Suppressor macrophage (primary cell): ENCODE measurements around the gene SETD2.

Experiments
- DNase-seq, 4 experiments: peaks; one replicate each; pipeline ENCODE4 v3.0.0-alpha.2; 2020 to 2022

SETD2 gene

DNA sequence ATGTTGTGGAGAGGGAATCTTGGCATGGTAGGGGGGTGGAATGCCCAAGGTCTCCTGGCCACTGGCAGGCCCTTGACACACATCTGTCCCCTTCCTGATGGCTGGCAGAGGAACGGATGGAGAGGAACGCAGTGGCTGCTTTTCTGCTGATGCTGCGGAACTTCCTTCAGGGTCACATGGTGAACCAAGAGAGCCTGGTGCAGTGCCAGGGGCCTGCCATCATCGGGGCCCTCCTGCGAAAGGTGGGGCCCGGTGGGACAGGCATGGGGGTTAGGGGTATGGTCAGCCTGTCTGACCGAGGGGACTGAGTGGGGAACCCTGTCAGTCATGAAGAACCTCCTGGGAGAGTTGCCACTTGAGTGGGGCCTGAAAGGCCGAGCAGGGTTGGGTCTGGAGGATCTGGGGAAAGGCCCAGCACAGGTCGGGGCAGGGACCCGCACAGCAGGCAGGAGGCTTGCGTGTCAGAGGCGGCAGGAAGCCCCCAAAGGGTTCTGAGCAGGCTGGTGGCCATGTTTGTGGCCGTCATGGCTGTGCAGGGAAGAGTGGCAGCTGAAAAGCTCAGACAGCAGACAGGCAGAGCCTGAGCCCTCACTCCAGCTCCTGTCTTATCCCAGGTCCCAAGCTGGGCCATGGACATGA is 166.3 kb downstream of the SETD2 start:
- peak in 2 of 4 experiments; percentile 31 to 41 for DNase-seq

DNA sequence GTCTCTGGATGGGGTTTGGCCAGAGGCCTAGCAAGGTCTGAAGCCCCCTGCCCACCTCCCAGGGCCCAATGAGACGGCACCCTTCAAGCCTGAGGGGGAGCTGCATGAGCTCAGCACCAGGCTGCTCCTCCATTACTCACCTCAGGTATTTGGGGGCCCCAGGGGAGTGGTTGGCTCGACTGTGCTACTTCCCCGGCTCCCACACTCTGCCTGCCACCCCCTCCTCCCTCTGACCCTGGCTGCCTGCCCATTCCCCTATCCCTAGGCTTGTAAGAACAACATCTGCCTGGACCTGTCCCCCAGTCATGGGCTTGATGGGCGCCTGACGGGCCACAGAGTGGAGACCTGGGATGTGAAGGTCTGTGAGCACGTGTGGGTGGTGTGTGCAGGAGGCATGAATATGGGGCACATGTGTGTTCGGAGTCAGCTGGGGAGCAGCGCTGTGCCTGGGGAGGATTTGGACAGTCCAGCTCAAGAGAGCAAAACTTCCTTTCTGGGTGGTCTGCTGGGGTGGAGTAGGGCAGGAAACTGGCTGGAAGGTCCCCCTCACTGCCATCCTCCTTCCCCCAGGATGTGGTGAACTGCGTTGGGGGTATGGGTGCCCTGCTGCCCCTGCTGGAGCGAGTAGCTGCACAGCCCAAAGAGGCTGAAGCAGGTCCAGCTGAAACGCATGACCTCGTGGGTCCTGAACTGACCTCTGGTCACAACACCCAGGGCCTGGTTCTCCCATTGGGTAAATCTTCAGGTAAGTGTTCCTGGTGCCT is 167.0 kb downstream of the SETD2 start:
- no peak for DNase-seq

DNA sequence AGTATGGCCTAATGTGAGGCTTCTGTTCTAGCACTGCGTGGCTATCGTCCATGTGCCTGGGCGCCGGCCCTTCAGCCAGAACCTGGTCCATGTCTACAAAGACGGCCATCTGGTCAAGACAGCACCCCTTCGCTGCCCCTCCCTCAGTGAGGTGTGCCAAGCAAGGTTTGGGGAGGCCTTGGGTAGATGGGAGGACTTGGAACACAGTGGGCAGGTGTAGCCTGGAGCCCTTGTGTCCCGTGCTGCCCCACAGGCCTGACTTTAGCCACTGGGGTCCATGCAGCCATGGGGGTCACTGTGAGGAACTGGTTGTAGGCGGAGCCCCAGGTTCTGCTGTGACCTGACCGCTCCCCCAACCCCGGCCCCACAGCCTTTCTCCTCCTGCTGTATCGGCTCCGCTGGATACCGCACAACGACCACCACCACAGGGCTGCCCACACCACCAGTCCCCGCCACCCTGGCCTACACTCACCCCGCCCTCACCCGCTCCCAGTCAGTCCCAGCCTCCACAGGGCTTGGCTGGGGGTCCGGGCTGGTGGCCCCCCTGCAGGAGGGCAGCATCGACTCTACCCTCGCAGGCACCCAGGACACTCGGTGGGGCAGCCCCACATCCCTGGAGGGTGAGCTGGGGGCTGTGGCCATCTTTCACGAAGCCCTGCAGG is 167.9 kb downstream of the SETD2 start:
- DNase-seq: no peak

DNA sequence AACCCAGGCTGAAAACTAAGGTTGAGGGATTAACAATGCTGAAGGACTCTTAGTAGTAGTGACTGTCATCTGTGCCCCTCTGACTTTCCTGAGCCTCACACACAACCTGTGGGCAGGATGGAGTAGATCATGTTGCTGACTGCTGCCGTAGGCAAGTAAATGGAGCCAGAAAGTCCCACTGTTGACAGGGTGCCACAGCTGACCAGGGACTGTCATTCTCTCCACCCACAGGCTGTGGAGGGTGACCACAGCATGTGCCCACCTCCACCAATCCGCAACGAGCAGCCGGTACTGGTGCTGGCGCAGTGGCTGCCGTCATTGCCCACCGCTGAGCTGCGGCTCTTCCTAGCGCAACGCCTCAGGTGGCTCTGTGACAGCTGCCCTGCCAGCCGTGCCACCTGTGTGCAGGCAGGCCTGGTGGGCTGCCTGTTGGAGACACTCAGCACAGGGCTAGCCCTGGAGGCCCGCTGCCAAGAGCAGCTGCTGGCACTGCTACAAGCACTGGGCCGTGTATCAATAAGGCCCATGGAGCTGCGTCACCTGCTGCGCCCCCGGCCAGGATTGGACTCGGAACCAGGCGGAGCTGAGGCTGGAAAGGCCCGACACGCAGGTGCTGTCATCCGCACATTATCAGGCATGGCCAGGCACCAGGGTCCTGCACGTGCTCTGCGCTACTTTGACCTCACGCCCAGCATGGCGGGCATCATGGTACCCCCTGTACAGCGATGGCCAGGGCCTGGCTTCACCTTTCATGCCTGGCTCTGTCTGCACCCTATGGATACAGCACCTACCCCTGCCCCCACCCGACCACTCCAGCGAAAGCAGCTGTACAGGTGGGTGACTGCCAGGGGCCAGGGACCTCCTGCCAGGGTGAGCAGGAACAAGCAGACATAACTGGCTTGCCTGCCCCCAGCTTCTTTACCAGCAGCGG is 168.8 kb downstream of the SETD2 start:
- no peak for DNase-seq

DNA sequence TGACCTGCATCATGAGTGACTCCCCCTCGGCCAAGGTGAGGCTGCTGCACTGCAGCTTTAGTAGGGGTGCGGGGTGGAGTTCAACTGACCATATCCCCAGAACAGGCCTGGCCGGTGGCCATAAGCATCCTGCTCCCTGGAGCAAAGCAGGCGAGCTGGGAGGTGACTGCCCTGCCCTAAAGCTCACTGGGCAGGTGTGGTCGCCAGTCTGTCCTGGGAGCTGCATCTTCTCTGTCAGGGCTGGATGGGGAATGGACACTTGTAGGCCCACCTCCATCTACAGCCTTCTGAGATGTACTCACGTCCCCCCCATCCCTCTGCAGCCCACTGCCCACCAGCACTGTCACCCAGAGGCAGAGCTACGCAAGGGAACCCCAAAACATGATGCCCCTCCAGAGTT is 169.9 kb downstream of the SETD2 start:
- DNase-seq: no peak

DNA sequence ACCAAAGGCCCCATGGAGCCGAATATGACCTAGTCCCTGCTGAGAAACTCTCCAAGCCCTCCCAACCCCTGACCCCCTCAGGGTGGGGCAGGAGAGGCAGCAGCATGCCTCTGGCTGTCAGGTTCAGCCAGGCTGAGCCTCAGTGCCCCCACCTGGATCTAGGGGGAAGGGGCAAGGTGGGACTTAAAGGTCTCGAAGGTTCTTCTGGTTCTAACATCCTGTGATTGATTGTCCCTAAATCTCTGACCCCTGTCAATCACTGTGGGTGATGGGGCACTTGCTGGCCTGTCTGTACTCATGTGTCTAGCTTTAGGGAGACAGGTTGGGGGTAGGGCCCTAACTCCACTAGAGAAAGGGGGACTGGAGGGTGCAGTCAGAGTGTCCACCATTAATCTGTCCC is 170.6 kb downstream of the SETD2 start:
- DNase-seq: no peak

DNA sequence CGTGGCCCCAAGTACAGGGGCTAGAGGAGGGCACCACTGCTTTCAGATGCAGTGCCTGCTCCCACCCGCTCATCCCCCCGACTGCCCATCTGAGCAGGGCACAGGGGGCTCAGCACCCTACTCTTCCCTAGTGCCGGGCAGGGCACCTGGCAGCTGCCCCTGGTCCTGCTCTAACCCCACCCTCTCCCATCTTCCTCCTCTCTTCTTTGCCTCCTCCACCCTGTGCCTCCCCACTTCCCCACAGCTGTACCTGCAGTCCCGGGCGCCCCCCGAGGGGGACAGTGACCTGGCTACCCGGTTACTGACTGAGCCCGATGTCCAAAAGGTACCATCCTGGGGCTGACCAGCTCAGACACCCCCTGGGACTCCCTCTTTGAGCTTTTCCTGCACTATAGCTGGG is 171.7 kb downstream of the SETD2 start:
- no peak for DNase-seq

DNA sequence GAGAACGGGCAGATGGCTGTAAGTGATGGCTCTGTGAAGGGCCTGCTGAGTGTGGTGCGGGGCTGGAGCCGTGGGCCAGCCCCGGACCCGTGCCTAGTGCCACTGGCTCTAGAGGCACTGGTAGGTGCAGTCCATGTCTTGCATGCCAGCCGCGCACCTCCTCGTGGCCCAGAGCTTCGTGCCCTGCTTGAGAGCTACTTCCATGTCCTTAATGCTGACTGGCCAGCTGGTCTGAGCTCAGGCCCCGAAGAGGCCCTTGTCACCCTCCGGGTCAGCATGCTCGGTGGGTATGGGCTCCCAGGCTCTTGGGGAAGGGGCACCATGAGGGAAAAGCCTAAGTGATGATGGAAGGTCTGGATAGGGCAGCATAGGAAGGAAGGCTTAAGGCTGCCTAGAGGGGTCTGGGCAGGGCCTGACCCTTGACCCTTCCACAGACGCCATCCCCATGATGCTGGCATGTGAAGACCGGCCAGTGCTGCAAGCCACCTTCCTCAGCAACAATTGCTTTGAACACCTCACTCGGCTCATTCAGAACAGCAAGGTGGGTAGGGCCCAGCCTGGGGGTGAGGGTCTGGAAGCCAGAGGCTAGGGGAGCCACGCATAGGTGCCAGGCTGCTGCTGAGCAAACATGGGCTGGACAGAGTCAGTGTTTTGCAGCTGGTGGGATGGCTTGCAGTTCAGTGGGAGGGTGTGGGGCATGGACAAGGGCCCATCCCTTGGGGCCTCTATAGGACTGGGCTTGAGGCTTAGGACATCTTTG is 172.3 kb downstream of the SETD2 start:
- DNase-seq: no peak

DNA sequence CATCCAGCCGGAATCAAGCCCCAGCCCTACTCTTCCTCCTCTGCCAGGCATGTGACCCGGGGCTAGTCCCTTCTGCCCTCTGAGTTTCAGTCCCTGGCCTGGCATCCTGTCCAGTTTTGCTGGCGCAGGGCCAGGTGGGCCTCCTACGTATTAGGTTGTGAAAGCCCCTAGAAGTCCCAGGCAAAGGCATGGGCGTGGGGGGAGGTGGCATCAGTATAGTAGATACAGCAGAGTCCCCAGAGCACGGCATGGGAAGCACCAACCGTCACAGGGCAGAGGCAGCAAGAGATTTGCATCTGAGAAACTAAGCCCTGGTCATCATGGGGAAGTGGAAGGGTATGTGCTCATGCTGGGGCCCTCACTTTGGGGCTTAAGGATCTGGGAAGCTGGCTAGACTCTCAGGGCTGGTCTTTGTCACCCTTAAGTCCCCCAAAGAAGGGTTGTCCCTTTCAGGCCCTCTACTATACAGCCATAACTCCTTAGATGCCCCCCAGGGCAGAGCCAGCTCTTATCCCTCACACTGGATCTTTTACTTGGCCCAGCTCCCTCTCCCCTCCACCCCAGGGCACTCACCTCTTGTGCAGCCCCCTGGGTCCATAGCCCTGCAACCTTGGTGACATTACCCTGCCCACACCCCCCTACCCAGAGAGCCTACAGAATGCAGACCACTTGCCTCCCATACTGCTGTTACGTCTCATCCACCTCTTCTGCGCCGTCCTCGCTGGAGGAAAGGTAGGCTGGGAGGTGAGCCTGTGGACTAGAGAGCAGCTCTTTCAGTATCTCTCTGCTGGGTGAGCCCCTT is 173.1 kb downstream of the SETD2 start:
- DNase-seq: peak; percentile 95 to 98 (median 98)

DNA sequence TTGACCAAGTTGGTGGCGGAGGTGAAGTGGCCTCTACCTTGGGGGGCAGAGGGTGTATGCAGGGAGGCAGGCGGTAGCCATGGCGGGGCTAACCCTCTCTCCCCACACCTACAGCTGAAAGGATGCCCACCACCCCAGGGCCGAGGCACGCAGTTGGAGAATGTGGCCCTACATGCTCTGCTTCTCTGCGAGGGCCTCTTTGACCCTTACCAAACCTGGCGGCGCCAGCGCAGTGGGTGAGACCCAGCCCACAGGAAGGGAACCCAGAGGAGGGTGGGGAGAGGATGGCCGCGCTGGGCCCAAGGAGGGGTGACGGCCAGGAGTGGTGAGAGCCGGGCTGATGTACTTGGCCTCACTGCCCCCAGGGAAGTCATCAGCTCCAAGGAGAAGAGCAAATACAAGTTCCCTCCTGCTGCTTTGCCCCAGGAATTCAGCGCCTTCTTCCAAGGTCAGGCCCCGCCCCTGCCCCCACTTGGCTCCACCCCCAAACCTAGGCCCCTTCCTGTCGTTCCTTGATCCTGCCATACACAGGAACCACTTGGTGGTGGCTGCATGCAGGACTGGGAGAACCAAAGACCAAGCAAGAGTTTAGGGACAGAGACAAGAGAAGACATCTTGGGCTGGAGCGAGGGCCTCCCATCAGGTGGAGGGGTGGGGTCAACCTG is 174.6 kb downstream of the SETD2 start:
- DNase-seq: peak; percentile 29 to 62 (median 50)

DNA sequence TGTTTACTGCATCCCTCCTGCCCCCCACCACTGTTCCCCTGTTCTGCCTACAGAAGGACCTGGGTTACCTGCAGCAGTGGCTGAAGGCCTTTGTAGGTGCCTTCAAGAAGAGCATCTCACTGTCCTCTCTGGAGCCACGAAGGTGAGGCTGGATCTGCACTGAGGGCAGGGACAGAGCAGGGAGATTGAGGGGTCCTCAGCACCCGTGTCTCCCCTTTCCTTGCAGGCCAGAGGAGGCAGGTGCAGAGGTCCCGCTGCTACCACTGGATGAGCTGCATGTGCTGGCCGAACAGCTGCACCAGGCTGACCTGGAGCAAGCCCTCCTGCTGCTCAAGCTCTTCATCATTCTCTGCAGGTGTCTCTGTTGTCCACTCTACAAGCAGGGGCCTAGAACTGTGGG is 175.3 kb downstream of the SETD2 start:
- DNase-seq: no peak

DNA sequence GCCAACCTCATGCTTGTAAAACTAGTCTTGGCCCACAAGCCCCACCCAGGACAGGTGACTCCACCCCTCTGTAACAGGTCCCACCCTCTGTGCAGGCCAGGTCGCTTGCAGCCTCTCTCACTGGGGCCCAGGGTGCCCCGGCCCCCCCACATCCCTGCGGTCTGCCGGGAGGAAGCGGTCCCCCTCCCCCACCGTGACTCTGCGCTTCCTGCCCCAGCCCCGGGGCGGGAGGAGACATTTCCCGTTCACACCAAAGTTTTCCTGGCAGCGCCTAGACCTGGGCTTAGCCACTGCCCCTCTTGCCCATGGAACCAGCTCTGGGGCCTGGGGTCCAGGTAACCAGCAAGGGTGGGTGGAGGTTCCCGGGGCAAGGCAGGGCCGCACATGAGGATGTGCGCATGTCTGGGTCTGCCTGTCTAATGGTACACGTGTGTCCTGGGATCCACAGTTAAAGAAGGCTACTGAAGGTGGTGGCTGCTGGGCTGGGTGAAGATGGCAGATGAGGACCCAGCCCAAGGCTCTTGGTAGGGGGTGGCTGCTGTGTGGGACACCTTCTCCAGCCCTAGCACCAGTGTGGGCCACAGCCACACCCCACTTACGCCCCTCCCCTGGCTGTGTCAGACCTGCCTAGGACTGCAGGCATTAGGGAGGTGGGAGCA is 176.0 kb downstream of the SETD2 start:
- DNase-seq: peak; percentile 68 to 87 (median 82)

DNA sequence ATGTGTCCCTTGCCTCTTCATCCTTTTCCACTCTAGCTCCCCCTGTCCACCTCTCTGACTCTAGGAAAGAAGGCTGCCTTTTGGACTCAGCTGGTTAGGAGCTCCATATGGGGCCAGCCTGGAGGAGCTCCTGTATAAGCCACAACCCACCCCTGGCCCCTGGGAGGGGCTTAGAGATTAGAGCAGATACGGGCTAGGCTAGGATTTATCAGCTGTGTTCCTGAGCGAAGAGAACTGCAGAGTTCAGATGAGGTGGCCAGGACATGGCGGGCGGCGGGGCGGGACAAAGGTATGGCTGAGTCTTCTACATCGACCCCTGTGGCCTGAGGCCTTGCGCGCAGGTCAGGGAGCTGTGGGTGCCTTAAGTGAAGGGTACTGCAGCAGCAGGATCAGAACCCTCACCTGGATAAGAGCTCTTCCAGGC is 176.6 kb downstream of the SETD2 start:
- DNase-seq: no peak

DNA sequence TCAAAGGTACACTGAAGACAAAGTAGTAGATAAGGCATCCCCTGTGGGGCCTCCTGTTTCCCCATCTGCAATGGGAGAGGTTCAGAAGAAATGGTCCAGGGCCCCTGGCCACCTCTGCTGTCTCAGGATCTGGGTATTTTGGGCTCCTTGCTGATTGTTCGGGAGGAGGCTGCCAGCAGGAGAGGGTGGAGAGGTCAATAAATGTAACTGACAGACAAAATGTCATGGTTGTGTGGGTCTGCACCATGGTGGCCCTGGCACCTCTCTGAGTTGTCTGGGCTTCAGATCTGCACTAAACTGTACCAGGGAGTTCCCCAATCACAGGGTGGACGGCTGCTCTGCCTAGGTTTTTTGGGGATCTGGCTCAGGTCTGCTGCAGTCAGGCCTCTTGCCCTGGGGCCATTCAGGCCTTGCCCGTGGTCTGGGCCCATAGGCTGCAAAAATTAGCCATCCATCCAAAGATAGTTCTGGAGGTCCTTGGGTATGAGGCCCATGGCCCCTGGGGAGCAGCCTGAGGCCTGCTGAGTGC is 177.1 kb downstream of the SETD2 start:
- DNase-seq: no peak

DNA sequence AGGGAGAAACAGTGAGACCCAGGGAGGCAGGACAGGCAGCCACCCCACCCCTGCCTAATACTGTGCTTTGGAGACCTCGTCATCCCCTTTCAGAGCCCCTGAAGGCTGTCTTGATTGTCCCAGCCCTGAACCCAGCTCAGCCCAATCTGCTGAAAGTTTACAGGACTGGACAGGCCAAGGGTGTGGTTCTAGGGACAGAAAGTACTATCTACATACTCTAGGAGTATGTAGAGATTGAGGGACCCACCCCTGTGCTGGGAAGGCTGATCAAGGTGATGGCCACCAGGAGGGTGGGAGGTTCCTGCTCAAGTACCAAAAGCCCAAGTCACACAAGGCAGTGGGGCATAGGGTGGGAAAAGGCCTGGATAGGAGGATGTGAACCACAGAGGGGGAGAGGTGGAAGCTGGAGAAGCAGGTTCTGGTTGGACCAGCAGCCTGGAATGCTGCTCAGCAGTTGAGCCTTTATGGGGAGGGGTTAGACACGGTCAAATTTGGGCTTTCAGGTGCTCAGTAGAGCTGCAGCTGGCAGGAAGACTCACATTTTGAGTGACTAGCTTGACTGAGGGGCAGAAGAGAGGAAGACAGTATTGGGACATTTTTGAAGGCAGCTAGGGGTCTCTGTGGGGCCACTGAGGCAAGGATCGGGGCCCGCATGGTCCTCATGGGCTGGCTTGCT is 177.7 kb downstream of the SETD2 start:
- DNase-seq: no peak

DNA sequence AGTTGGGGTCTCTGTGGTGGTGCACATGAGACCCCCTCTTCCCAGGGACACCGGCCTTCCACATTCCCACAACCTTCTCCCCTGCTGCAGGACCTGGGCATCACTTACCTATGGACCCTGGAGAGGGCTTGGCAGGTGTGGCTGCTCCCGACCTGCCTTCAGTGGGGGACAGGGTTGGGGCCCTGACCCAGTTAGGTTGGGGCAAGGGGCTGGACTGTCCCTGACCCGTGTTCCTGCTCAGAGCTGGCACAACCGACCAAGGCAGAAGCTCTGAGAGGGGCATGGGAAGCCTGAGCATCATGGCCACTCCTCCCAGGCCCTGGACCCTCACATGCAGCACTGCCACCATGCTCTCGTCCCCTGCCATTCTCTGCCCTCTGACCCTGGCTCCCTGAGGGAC is 178.3 kb downstream of the SETD2 start:
- no peak for DNase-seq

DNA sequence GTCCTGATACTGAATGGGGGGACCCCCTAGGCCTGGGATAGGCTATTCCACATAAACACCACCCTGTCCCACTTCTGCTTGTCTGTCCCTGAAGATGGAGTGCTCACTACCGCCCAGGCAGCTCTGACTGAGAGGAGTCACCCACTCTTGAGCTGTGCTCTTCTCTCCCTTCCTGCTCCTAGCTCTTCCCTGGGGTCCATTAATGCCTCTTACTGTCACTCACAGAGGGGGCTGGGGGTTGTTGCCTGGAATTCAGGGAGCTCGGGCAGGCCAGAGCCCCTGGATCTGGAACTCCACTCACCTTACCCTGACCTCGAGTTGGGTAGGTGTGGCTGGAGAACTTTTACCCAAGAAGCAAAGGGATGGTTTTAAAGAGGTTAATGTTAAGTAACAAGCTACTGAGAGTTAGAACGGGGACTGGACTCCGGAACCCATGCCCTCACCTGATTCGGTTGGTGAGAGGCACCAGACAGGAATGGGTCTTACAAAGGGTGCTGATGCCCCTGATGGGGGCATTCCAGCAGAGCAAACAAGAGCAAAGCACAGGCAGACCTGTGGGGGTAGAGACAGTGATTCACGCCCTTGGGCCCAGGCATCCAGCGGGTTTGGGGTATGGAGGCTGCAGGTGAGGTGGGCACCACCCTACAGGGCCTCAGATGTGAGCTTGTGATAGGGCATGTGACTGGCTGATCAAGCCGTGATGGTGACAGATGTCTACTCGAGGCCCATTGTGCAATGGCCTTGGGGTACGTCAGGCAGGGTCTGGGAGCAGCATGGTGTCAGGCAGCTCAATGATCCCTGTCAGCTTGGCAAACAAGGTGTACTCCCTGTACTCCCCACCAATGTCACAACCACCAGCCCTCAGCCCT is 179.1 kb downstream of the SETD2 start:
- peak in 2 of 4 experiments; percentile 34 to 52 for DNase-seq

DNA sequence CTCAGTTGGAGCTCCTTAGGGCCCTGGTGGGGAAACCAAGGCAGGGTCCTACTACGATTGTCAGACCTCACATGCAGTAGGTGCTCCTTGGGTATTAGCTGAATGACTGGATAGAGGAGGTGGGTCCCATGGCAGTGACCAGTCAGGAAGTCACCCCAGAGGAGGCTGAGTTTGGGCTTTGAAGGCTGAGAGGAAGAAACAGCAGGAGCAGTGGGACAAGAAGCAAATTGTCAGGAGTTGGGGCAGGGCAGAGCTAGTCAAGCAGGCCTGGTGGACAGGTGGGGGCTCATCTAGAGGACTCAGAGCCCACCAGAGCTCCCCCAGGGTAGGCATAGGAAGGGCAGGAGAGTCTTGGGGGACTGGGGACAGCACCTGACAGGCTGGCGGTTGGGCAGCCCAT is 181.4 kb downstream of the SETD2 start:
- peak; percentile 43 to 58 (median 52) for DNase-seq
